ENCODE measurements around the gene OSBPL2.

Gene OSBPL2

DNA sequence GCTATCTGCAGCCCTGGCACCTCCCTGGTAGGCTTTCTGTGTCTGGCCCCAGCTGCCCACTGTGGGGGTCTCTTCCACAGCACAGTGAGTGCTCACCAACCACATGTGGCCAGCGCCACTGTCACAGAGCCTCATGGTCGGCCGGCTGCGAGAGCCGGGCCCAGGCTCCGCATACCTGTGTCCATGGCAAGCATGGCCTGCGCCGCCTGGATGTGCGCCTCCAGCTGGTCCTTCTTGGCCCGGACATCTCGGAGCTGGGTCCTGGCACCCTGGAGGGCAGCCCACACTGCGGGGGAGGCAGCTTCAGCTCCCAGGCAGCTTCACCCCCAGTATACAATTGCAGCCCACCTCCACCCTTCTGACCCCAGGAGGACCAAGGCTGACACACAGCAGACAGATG lies 77.5 kb downstream of the OSBPL2 start:
- DNase-seq = no peak

DNA sequence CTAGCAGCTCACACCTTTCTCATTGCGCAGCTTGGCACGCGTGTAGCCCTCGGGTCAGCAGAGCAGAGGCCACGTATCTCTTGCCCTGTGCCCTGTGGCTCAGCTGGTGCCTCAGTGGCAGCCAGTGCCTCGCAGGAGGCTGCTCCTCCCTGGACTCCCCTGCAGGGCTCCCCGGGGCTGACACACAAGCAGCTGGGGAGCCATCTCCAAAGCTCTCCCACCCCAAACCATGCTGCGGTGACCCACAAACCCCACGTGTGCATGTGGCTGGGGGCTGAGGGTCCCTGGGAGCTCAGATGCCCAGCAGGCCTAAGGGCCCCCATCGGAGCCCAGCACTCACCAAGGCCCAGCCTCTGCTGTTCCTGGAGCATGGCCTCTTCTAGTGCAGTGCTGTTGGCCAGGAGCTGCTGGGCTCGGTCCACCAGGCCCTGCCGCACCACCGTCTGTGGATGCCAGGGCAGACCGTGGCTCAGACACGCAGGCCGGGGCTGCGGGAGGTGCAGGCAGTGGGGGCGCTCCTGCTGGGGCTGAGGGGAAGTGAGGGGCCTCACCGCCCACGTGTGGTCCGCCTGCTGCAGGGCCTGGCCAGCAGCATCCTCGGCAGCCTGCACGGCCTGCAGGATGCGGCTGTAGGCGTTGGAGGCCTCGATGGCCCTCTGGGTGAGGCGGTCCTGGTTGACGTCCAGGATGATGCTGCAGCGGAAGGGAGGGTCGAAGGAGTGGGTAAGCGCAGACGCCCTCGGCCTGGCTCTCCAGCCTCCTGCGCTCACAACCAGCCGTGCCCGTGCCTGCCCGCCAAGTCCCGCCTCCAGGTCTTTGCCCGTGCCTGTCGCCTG lies 78.2 kb downstream of the OSBPL2 start:
- no peak for DNase-seq

DNA sequence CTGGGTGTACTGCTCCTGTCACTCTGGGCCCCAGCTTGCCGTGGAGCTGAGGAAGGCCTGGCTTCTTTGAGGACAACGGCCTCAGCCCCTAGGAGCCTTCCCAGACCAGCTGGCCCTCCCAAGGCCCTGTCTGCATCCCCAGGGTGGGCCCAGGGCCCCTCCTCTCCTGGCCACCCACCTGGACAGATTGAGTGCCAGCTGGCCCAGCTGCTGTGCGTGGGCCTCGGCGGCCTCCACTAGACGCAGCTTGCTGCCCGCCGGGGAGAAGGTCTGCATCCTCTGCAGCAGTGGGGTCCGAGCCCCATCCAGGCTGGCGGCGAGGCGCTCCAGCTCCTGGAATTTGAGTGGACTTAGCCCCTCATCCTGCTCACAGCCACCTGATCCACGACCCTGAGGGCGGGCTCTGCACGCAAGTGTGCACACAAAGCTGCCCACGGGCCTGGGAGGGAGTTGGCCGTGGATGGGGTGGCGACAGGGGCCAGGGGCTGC lies 78.9 kb downstream of the OSBPL2 start:
- DNase-seq = no peak

DNA sequence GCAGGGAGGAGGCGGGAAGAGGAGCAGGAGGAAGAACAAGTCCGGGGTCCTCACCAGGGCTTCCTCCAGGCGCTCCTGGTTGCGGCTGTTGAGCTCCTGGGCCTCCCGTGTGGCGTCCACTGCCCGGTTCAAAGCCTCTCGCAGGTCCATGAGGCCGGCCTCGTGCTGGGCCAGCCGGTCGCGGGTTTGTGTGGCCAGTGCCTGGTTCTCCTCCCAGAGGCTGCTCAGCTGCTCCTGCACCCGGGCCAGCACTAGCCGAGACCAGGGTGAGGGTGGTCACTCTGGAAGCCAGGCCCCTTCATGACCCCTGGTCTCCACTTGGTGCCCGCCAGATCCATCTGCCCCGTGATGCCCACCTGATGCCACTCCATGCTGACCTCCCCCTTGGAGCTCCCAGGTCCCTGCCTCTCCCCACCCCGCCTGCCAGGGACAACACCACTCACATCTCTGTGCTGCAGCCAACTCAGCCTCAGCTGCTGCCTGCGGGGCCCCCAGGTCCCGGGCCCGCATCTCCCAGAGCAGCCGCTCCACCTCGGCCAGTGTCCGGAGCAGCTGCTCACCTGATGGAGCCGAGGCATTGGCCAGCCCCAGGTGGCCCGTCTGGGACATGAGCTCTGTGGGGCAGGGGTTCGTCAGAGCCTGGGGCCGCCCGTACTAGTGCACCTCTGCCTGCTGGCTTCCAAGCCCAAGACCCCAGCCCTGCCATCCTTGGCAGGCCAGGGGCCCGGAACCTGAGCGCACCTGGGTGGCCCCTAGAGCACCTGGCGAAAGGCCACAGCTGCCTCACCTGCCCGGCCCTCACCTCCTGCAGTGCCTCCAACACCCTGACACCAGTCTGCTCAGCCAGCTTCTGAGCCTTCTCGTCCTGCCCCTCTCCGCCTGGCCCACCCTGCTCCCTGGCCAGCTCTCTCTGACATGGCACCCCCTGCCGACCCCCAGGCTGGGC lies 80.4 kb downstream of the OSBPL2 start:
- DNase-seq = no peak

DNA sequence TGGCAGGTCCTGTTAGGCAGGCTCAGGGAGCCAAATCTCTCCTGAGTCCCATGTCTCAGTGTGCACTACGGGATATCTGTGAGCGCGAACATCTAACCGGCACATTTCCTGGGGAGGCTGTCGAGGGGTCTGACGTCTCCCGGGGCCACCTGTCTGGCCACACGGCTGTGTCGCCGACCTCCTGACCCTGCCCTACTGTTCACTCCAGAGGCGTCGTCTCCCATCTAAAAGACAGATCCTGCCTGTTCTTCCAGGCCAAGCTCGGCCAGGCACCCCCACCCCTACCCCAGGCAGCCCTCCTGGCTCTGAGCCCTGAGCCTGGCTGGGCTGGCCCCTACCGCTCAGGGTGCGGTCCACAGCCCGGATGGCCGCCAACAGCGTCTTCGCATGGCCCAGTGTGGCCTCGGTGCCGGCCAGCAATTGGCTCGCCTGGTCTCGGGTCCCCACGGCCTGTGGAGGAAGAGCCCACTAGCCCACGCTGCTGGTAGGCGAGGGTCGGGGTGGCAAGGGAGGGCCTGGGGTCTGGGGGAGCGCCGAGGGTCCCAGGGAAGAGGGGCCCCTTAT lies 81.1 kb downstream of the OSBPL2 start:
- DNase-seq = no peak

DNA sequence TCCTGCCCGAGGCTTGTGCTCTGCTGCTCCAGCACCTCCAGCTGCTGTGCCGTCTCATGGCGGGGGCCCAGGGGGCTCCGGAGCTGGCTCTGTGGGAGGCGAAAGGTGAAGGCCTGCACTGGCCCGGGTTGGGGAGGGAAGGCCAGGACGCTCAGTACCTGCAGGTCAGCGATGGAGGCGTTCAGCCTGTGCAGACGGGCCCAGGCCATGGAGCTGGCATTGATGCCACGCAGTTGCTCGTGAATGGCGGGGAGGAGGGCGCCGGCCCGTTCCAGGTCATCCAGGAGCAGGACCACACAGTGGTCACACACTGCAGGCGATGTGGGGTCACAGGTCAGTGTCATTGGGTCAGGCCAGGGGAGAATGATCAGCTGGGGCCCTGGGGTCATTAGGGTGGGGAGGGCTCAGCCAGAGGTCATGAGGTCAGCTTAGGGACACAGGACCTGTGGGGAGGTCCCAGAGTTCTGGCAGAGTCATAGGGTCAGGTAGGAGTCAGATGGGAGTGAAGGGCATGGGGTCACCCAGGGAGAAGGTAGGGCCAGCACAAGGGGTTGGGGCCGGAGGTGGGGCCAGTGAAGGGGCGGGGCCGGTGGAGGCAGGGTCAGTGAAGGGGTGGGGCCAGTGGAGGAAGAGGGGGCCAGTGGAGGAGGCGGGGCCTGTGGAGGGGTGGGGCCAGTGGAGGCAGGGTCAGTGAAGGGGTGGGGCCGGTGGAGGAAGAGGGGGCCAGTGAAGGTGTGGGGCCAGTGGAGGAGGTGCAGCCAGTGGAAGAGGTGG lies 82.4 kb downstream of the OSBPL2 start:
- no peak for DNase-seq

DNA sequence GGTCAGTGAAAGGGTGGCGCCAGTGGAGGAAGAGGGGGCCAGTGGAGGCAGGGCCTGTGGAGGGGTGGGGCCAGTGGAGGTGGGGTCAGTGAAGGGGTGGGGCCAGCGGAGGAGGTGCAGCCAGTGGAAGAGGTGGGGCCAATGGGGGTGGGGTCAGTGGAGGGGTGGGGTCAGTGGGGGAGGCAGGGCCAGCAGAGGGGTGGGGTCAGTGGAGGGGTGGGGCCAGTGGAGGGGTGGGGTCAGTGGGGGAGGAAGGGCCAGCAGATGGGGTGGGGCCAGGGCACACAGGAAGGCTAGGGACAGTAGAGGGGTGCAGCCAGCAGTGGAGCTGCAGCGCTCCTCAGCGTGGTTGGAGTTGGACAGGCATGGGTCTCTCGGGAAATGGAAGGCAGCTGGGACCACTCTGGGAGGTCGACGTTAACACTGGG lies 83.2 kb downstream of the OSBPL2 start:
- DNase-seq = no peak

DNA sequence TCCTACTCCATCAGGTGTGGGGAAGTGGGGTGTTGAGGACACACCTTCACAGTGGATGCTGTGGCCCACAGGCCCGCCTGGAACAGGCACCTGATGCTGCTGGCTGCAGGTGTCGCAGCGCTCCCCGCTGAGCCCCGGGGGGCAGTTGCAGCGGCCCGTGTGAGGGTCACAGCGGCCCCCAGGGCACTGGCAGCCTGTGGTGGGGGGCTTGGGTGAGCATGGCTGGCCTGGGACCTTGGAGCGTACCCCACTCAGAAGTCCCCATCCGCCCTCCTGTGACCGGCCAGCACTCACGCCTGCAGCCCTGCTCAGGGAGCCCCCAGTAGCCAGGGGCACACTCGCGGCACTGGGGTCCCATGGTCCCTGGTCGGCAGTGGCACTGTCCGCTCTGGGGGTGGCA lies 83.7 kb downstream of the OSBPL2 start:
- no peak for DNase-seq

DNA sequence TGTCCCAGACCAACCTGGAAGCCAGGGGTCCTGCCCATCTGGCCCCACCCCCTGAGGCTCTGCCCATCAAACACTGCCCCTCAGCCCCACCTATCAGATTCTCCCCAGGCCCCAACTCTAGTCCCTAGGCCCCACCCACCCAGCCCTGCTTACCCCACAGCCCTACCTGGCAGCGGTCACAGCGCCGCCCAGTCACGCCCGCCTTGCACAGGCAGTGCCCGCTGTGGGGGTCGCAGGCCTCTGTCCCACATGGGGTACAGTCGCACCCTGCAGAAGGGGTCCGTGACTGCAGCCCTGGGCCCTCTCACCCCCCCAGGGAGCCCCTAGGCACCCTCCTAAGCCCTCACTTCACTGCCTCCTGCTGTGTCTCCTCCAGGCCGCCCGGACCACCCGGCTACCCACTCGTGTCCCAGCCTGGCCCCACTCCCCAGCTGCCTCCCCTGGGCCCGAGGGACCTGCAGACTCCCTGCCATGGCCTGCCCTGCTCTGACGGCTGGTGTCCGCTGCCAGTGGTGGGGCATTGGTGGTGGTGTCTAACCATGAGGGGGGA lies 84.2 kb downstream of the OSBPL2 start:
- no peak for DNase-seq

DNA sequence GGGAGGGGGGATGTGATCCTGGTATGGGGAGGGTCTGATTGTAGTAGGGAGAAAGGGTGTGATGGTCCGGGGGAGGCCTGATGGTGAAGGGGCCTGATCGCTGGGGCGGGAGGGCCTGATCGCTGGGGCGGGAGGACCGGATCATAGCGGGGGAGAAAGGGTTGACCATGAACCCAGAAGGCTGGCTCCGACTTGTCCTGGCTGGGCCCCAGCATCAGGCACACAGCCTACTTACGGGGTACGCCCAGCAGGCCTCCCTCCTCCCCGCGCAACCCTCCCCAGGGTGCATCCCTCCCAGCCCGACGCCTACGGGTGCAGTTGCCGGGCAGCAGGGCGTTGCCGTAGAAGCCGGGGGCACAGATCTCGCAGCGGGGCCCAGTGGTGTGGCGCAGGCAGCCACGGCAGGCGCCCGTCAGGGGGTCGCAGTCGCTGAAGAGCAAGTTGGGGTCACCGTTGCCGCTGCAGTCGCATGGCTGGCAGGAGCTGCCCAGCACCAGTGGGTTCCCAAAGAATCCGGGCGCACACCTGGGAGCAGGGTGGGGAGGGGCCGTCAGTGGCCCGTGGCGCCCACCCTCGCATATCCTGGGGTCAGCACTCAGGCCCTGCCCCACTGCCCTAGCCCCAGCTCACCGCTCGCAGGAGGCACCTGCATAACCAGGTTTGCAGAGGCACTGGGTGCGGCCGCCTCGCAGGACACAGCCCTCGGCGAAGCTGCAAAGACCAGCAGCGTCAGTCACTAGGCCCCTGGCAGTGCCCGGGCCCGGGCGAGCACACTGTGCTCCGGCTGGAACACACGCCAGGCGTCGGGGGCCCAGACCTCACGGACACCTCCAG lies 85.0 kb downstream of the OSBPL2 start:
- no peak for DNase-seq

DNA sequence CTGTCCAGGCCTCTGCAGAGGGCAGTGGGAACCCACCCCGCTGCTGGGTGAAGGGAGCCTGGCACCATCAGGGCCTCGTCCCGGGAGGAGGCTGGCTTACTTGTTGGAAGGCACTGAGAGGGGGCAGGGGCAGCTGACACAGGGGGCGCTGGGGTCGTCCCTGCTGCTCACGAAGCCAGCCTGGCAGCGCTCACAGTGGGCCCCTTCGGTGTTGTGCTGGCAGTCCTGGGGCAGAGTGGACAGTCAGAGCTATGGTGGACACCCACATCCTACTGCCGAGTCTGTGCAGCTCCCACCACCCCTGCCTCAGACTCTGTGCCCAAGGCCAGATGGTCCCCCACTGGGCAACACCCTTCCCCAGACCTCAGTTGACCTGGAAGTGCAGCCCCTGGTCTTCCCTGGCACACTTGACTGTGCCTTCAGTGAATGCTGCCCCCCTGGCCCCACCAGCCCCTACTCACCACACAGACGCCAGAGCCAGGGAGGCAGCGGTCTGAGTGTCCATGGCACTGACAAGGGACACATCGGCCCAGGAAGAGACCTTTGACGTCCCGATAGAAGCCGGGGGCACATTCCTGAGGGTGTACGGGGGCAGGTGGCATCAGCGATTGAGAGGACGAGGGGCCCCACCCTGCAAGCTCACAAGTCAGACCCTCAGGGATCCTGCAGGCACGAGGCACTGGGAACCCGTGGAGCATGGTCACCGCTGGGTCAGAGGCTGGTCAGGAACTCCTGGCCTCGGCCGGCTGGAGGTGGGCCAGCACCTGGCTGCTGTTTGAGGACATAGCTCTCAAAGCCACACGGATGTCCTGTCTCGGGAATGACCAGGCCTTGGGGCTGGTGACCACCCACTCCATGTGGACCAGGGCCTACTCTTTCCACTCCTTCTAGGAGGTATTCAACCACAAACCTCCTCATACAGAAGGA lies 85.9 kb downstream of the OSBPL2 start:
- DNase-seq = no peak

DNA sequence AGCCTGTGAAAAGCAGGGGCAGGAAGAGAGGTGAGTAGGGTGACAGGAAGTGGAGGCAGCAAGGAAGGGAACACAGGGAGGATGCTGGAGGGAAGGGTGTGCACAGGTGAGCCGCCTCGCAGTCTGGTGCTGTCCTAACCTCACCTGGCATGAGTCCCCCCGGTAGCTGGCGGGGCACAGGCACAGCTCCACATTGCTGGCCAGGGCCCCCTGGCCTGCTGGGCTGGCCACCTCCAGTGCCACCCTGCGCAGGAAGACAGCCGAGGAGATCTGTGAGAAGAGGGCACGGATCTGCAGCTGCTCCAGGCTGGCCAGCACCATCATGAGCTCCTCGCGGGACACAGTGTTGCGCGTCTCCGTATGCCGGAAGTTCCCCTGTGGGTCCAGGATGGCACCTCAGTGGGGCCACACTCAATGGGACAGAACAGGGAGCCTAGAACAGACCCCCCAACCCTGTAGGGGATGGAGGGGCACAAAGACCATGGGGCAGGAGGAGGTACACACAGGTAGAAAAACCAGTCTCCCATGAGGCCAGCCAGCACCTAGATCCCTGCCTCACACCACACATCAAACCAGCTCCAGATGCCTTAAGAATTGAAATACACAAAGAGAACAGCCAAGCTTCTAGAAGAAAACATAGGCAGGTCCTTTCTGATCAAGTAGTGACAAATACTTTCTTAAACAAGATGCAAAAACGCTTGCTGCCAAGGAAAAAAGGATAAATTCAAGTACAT lies 87.0 kb downstream of the OSBPL2 start:
- no peak for DNase-seq

DNA sequence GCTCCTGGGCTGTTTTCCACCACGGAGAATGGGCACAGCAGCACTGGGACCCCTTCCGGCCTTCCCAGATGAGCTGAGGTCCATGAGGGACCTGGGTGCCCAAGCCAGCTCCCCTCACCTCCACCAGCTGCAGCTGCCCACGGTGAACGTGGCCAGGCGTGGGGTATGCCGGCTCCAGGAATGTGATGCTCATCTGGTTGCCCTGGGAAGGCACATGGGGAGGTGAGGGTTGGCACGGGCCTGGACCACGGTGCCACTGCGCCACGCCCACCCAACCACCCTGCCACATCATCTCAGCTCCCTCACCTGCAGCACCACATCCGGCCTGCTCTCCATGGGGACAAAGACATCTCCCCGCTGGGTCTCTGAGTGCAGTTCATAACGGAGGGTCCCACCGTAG lies 88.2 kb downstream of the OSBPL2 start:
- no peak for DNase-seq

DNA sequence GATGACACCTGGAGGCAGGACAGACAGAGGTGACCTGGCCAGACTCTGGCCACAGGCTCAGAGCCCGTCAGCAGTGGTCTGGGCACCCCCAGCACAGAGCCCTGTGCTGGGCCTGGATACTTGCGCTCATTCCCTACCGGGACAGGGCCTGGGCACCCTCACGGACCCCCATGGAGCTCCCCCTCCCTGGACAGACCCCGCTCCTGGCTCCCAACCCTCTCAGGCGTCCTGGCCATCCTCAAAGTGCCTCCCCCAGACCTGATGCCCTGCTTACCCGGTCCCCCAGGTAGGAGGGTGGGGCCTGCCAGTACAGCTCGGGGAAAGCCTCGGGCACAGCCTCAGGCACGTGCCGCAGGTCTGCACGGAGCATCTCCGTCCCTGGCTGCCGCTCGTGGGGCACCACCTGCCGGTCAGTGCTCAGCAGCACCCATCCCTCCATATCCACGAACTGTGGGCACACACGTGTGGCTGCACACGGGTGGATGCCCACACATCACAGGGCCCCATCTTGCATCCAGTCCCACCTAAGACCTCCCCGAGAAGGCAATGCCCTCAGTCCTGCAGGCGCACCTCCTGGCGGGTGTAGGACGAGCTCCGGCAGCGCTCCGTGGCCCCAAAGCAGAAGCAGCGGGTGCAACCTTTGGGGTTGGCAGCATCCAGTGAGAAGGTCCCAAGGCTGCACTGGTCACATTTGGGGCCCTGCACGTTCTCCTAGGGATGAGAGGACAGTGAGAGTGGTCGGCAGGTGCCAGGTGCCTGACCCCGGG lies 88.8 kb downstream of the OSBPL2 start:
- DNase-seq = no peak

DNA sequence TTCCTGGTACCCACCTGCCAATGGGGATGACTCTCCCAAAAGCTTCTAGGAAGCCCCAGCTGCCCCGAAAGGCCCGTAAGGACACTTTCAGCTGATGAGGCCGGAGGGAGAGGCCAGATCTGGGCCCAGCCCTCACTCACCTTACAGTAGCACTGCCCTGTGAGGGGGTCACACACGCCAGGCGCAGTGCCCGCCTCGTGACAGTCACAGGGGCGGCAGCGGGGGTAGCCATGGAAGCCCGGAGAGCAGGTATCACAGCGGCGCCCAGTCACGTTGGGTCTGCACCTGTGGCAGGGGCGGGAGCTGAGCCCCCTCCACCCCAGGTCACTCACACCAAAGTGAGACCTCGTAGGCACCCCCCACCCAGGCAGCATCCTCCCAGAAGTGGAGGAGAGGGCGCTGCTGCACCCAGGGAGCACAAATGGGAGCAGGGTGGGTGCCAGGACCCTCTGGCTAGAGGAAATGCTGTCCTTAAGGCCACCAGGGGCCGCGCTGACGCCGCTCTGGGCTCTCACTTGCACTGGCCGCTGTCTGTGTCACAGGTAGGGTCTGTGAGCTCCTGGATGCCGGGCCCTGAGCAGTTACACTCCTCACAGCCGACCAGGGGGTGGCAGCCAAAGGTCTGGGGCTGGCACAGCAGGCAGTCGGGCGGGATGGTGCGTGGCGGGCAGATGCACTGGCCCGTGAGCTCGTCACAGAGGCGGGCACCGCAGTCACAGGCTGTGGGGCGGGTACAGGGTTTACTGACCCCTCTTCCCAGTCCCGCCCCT lies 89.6 kb downstream of the OSBPL2 start:
- no peak for DNase-seq

DNA sequence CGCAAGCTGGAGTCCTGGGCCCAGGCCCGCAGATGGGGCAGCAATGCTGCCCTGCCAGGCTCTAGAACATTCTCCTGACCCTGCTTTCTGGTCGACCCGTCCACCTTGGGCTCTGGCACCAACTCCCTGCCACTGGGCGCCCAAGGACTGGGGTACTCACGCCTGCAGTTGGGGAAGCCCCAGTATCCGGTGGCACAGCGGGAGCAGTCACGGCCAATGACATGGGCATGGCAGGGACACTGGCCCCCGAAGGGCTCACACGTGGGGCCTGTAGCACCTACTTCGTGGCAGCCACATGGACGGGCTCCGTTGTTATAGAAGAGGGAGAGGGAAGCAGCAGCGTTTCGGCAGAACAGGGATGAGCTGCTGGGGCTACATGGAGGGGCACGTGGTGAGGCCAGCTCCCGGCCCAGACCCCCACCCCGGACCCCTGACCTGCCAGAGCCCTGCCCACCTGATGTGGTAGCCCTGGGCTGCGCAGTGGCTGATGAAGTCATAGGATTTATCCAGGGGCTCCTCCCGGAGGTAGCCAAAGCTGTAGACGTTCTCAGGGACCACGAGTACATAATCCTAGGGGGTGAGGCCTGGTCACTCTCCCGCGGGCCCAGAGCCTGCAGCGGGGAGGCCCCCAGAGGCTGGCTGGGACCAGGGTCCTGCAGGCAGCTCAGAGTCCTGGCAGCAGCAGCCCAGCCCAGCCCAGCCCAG lies 90.5 kb downstream of the OSBPL2 start:
- DNase-seq = no peak
